ENCODE data around the gene CLDN22.
"Not testable (repeated sequence)": the region's sequence is repeated elsewhere in the genome, so short reads cannot be mapped to it uniquely, and the experiment has no call there.

CLDN22 gene

DNA sequence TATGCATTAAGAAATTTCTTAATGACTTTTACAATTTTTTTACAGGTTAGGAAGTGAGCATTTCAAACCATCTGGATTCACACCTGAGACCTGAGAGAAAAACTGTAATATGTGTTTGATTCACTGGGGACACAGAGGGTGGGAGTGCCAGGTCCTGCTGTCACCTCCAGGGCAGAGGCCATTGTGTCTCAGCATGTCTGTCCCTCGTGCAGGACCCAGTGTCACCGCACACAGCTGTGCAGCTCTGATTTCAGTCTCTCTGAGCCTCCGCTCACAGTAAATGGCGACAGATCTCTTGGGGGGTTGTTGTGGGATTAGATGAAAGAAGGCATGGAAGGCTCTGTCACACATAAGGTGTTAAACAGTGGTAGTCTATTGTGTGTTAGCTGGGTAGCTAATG is 25.2 kb upstream of the CLDN22 start:
- DNase-seq = no peak

DNA sequence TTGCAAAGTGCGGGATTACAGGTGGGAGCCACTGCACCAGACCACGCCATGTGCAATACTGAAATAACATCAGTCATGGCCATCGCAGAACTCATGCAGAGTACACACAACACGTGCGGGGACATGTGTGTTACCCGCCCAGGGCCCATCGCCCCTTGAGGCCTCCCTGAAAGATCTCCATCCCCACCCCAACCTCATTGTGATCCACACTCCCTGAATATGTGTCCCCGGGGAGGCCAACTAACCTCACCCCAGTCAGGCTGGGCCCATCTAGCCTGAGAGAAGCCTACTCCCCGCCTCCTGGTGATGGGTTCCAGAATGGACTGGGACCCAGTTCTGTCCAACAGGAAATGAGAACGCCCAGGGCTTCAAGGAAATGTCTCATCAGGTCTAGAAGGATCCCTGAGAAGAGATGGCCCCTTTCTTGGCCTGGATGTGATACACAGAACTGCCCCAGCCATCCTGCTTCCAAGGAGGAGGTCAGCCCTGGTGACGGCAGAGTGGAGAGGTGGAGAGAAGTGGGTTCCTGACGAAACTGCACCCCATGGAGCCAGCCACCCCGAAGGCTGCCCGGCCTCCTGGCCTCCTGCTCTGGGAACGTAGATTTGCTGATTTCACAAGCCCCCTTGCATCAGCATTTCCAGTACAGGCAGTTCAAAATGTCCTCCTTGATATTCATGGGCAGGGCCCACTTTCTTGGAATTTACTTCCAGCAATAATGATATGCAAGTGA is 24.6 kb upstream of the CLDN22 start:
- DNase-seq = no peak

DNA sequence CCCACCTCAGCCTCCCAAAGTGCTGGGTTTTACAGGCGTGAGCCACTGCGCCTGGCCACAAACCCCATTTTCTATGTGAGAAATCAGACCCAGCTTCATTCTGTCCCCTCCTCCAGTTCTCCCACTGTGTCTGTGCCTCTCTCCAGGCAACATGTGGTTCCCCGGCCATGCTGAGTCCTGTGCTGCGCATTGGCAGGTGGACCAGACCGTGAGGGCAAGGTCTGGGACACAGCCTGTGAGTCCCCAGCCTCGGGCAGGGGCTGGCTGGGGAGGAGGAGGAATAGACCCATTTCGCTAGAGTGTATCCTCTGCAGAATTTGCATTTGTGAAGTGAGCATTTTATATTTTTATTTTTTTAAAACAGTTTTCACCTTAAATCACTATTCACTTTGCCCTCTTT is 23.7 kb upstream of the CLDN22 start:
- DNase-seq = no peak

DNA sequence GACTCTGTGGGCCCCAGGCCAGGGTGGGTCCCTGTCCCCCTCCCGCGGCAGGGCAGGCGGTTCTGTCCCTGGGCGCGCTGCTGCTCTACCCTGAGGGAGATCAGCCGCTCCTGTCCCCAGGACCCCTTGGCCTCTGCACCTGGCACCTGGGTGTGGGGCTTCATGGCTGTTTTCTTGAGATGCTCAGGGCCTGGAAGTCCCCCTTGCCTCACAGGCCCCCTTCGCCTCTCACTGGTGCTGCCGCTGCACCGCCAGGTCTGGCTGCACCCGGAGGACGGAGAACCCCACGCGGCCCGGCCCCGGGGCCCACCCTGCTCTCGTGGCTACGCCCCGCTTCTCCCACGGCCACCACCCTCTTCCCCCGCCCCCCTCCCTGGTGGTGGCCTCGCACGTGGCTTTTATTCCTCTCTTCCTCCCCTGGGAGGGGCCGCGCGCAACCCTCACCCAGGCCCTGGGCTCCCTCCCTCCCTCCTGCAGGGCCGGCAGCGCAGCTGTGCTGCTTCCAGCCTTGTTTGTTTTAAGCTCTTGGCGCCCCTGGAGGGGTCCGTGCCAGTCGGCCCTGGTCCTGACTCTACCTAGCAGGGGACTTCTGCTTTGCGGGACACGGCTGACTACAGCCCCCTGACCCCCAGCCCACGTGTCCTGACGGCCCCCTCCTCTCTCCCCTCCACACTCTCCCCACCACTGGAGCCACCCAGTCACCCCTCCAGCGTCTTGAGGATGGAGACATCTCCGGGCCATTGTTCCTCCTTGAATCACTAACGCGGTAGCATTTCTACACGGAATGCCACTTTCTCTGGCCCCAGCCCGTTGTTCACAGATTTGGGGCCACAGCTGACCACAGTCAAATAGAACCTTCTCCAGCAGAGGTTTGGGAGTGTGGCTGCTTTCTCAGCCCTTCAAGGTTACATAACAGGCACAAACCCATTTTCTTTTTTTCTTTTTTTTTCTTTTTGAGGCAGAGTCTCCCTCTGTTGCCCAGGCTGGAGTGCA is 22.8 kb upstream of the CLDN22 start:
- DNase-seq = no peak

DNA sequence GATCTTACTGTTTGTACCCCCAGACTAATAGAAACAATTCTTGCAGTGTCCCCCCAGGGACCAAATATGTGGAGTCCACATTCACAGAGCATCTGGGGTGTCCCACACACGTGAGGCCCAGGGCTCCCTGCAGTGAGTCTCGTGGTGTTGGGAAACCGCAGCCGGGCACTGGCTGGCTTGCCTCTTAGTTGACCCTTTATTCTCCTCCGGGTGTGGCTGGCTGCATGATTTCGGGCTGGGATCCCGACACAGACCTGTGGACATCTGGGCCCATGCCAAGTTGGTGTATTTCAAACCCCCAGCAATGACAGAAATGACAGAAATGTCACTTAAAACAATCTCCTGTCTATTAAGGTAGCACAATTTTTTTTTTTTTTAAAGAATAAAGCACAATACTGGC is 17.8 kb upstream of the CLDN22 start:
- DNase-seq = no peak

DNA sequence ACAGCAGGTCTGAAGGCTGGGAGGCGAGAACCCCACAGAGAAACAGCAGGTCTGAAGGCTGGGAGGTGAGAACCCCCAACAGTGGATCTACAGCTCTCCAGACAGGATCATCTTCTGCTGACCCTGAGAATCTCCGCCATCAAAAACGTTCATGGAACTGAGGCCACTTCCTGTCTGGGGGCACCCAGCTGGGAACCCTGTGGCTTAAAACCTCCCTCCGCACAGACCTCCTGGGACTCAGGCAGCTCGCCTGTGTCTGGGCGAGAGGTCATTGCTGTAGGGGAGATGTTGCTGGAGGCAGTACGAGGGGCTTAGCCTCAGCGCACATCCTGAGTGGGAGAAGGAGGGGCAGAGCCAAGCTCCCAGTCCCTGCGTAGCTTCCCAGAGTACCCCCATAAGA is 17.3 kb upstream of the CLDN22 start:
- DNase-seq = no peak

DNA sequence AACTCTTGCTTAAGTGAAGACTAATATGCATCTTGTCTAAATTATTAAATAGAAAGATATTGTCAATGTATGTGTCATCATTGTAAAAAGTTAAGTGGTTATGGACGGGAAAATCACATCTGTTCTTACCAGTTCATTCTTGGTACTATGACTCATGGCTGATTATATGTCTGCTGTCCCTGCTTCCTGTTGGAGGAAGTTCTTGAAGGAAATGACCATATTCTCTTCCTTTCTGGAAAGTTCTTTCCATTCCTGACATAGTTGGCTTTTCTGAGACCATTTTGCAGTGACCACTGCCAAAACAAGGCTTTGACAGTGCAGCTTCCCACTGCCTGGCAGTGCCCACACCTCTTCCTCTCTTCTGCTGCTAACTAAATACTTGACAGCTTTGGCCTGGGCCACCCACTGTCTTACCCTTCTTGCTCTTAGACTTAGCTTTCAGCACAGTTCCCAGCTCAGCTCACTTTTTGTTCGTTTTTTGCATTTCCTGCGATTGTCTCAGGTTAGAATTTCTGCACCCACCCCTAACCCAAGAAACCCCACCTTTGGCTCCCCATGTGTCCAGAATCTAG is 15.4 kb upstream of the CLDN22 start:
- no peak for DNase-seq

DNA sequence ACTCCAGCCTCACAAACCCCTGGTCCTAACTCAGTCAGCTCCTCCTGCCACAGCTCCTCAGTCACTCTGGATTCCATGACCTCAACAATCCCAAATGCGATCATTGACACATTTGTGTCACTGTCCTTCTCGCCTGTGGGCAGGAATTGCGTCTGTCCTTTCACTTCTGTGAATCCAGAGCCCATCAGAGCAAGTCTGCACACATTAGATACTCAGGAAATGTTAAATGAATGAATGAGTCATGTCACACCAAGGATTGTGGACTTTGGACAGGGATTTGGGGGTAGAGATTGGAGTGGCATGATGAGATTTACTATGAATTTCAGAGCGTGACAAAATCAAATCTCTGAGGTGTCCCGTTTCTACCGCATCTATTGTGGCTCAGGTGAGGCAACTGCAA is 13.9 kb upstream of the CLDN22 start:
- DNase-seq = no peak

DNA sequence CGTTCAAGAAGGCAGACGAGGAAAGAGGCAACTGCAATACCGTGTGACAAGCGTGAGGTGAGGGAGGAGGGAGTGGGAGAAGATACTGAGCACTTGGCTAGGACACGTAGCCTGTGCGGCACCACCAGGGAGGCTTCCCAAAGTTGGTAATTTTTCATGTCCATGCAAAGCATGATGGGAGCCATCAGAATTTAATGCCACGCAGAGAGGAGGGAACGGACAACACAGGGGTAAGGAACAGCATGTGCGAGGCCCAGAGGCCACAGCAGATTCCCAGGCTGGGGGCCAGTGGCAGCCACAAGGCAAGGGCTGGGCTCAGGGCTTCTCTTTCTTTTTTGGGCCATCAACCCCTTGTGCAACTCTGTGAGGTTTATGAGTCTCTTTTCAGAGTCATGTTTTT is 13.1 kb upstream of the CLDN22 start:
- DNase-seq = no peak

DNA sequence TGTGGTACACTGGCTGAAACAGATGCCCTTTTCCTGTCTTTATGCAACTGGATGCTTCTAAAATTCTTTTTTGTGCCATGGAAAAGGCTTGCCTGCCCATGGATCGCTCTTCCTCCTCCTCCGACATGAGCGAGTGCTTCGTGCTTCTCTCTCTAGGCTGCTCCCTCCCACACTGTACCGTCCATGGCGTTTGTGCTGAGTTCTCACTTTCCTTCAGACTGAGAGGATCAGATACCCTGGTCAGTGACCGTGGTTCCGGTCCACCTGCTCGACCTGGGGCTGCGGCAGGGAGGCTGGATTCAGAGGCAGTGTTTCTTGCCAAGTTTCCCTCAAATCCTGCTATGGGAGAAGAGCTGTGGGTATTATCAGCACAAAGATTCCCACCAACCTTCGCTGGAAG is 12.4 kb upstream of the CLDN22 start:
- no peak for DNase-seq

DNA sequence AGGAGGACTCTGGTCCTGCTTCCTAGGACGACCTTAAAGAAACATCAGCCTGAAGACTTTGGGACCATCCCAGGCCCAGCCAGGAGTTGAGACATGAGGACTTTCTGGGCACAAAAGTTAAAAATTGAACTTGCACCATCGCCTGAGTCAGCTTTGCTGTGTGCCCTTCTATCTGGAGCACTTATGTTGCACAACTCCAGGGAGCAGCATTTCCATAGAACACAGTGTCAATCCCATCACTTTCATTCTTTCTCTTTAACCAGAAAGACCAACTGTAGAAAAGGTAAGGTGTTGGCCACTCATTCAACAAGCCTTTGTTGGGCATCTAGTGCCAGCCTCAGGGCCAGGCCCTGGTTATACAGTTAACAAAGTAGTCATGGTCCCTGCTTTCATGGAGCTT is 10.8 kb upstream of the CLDN22 start:
- no peak for DNase-seq

DNA sequence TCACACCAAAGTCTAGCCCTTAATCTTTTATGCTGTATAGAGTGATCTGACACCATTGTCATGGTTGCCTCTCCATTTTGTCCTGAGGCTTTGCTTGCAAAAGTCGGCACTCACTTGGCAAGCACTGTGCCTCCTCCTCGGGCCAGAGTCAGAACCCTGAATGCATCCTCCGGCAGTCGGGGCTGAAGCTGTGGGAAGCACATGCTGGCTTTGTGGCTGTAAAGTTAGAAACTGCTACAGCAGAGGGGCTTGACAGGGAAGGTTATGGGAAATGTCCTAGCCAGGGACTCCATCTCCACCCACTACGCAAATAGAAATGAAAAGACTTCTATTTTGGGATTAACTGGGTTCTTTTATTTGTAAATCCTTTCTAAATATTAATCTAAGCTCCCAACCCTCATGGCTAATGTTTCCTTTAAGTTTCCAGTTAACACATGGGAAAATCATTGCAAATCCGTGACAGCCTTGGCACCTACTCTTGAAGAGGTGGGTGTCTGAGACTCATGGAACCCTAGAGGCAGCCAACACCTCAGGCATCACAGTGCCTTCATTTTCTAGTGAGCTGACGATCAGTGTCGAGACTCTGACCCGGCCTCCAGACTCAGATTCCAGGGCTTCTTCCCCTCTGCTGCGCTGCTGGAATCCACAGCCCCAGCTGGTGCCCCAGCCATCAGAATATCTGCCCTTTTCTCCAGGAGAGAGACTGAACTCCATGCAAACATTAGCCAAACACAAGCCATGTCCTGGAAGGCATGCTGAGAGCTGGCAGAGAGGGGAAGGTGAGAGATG is 10.1 kb upstream of the CLDN22 start:
- DNase-seq = no peak

DNA sequence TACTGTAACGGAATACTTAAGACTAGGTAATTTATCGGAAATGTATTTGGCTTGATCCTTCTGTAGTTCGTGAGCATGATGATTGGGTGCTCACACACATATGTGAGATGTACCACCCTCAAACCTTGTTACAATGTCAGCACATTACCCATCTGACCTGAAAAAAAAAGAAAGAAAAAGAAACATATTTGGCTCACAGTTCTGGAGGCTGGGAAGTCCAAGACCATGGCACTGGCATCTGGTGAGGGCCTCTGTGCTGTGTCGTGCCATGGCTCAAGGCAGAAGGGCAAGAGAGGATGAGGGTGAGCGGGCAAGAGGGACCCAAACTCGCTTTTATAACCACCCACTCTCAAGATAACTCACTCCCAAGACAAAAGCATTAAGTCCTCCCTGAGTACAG is 9.2 kb upstream of the CLDN22 start:
- DNase-seq = no peak

DNA sequence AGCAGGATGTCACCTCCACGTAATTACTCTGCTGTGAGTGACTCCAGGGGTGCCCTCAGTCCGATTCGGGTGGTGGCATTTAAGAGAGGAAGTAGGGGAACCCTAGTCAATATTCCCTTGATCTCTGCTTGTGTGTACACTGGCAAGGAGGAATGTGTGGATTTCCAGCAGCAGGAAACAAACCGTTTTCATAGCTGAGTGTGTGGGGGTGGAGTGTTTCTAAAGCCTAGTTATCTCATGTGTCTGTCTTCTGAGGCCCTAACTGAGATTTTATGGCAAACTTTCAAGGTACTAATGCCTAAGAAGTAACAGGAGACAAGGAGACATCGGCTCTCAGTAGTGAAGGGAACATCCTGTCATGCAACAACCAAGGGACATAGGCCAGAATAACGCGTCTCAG is 8.8 kb upstream of the CLDN22 start:
- DNase-seq = no peak

DNA sequence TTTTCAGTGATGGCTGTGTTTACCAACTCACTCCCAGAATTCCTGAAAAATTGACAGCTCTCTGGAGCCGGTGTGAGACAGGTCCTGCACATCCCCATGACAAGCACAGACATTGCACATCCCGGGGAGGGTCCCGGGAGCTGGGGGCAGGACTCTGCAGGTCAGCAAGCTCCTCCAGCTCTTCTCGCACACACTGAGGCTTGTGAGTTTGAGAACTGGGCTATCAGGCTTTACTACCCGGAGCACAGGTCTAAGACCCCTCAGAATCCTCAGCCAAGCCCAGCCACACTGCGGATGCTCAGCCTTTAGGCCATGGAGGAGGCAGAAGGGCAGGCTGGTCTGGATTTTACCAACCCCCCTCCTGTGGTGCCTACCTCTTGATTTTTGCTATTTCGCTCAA is 7.8 kb upstream of the CLDN22 start:
- no peak for DNase-seq

DNA sequence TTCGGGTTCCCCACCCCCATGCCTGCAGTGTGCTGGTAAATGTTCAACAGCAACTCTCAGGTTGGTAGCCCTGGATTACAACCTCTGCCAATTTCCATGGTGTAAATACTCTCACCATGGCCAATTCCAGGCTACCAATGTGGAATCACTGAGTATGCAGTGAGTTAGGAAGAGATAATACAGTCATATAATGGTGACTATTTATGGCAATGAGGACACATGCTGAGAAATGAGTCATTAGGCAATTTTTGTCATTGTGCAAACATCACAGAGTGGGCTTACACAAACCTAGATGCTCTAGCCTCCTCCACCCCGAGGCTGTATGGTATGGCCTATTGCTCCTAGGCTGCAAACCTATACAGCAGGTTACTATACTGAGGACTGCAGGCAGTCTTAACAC is 6.8 kb upstream of the CLDN22 start:
- no peak for DNase-seq

DNA sequence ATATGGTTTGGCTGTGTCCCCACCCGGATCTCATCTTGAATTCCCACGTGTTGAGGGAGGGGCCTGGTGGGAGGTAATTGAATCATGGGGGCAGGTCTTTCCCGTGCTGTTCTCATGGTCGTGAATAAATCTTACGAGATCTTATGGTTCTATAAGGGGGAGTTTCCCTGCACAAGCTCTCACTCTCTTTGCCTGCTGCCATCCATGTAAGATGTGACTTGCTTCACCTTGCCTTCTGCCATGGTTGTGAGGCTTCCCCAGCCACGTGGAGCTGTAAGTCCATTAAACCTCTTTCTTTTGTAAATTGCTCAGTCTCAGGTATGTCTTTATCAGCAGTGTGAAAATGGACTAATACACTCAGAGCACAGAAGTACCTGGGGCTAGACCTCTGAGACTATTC is 6.3 kb upstream of the CLDN22 start:
- not testable (repeated sequence) for DNase-seq

DNA sequence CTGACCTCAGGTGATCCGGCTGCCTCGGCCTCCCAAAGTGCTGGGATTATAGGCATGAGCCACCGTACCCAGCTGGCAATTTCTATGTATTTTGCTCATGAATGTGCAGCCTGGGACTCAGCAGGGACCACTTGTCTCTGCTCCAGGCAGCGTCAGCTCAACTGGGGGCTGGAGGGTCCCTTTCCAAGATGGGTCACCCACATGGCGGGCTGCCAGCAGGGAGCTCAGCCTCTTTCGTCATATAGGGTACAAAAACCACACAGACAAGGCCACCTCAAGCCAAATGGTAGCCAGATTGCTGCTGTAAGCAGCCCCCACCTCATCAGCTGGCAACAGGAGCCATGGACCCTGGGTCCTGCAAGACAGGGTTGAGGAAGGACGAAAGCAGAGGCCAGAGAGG is 4.5 kb upstream of the CLDN22 start:
- DNase-seq = no peak

DNA sequence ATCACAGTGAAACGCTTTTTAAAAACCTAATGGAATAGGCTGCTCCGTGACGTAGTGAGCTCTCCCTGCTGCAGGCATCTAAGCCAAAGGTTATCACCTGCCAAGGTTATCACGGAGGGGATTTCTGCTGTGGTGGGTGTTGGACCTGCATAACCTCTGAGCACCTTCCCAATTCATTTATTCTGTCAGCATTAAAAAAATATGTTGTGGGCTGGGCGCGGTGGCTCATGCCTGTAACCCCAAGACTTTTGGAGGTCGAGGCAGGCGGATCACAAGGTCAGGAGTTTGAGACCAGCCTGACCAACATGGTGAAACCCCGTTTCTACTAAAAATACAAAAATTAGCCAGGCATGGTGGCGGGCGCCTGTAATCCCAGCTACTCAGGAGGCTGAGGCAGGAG is 4.0 kb upstream of the CLDN22 start:
- not testable (repeated sequence) for DNase-seq

DNA sequence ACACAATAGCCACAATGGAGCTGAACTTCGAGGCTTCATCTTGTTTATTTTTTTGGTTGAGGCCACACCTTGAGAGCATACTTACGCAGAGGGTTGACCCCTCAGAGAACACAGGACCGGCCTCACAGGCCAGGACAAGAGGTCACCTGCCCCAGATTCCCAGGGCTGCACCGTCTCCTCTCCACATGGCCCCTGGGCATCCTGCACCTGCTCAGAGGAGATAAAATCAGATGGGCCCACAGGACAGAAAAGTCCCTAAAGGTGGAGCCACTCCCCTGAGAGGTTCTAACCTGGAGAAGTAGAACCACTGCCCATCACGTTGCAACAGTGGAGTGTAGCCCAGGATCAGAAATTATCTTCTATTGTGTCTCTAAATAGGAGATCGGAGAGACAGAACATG is 3.2 kb upstream of the CLDN22 start:
- DNase-seq = no peak

DNA sequence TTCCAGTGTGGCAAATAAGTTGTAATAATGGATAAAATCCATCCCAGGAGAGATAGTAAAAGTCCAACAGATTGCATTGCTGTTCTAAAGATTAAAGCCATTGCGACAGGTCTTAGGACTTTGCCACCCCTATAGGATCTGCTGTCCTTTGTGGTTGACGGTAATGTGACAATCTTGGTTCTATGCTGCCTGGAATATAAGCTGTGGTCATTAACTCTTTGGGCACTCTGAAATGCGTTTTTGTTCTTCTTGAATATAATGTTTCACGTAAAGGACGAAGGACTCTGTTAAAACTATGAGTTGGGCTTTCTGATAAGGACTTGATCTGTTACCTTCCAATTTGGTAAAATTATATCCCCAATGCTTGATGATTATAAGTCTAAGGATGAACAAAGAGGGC is 2.2 kb upstream of the CLDN22 start, which contains the start of gene CLDN24:
TSS of gene CLDN24 (minus strand) at position 101 of the 400 bp plus-strand sequence. CDS start at position 101, 0 bp downstream.
- DNase-seq = no peak

DNA sequence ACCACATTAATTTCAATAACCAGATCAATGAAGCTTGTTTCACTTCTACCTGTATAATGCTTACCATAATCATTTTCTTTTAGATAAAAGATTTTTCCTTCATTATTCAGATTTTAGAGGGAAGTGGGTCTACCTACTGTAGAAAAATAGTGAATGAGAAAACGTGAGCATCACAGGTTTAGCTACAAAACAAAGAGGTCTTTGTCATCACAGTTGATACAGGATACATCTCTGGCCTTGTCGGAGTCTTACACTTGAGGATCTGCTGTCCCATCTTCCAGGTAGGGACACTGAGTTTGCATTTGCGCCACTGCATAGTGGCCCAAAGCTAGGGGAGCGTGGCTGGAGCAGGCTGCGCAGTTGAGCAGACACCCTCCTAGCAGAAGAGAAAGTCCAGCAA is 1.4 kb upstream of the CLDN22 start:
- no peak for DNase-seq

DNA sequence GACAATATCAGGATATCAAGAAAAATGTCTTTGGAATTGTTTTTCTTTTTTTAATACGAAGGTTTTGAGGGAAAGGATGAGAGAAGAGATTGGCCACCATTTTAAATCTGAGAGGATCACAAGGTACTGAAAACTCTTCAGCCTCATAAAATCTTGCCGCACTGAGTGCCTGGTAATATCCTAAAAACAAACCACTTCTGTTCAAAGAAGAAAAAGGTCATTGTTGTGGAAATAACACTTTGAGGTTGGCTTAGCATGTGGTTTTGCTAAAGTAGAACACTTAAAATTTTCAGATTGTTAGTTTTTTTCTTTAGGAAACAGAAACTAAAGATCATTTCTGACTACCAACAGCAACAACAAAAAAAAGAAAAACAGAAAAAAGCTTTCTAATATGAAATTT is 1.0 kb upstream of the CLDN22 start:
- no peak for DNase-seq
